Measurements from ENCODE around the gene CDH11. TPM values are rescaled to one million over a fixed set of nuclear protein-coding genes. Genes with fewer than 3 reads are reported as not detected.

The CDH11 gene
- total RNA-seq, 1 donor from 2014 or later = 94.1 TPM

GRCh38 chr16:64991001-64991400 is 130.9 kb downstream of the CDH11 start:
- TF ChIP-seq CTCF (IDR thresholded peaks at IDR 0.05) = no peak
- Histone ChIP-seq H3K27ac (no peak overlapping the region), H3K27me3 (ENCODE audit: low read depth) (no peaks in the 10 kb centered on the region), H3K4me1 (no peaks in the 10 kb centered on the region), H3K36me3 (peaks cover 22% of the 10 kb centered on the region), H3K9me3 (no peaks in the 10 kb centered on the region), H3K4me3 (no peak overlapping the region)
- intact Hi-C loops (cut with DNase I) = no loop called here
- ATAC-seq = no peak
- no peak for DNase-seq

GRCh38 chr16:64990101-64990500 is 131.8 kb downstream of the CDH11 start:
- DNase-seq = no peak
- no peak for TF ChIP-seq CTCF (IDR thresholded peaks at IDR 0.05)
- intact Hi-C loops (cut with DNase I) = no loop called here
- no peak for ATAC-seq
- H3K36me3 ChIP-seq = peaks cover 22% of the 10 kb centered on the region
- H3K4me1 ChIP-seq = no peaks in the 10 kb centered on the region
- H3K4me3 ChIP-seq = no peak overlapping the region
- no peaks in the 10 kb centered on the region for H3K9me3 ChIP-seq
- no peaks in the 10 kb centered on the region for H3K27me3 ChIP-seq (ENCODE audit: low read depth)
- H3K27ac ChIP-seq = no peak overlapping the region

- H3K4me3 ChIP-seq = no peak overlapping the region
- no peak for TF ChIP-seq CTCF (IDR thresholded peaks at IDR 0.05)
- intact Hi-C loops (cut with DNase I) = no loop called here
- H3K27ac ChIP-seq = no peak overlapping the region
- no peak for DNase-seq
- H3K27me3 ChIP-seq (ENCODE audit: low read depth) = no peaks in the 10 kb centered on the region
- peaks cover 22% of the 10 kb centered on the region for H3K36me3 ChIP-seq
- no peak for ATAC-seq
- no peaks in the 10 kb centered on the region for H3K9me3 ChIP-seq
- H3K4me1 ChIP-seq = no peaks in the 10 kb centered on the region
These were observed 132.8 kb downstream of the CDH11 start for GRCh38 chr16:64989050-64989449.

GRCh38 chr16:64983963-64984362 is 137.9 kb downstream of the CDH11 start:
- peak in 1 of 2 donors; percentile 42 for ATAC-seq
- TF ChIP-seq CTCF (IDR thresholded peaks at IDR 0.05) = peak; percentile 21
- DNase-seq = no peak
- Histone ChIP-seq H3K27me3 (ENCODE audit: low read depth) (no peaks in the 10 kb centered on the region), H3K4me3 (no peak overlapping the region), H3K36me3 (peaks cover 9% of the 10 kb centered on the region), H3K9me3 (no peaks in the 10 kb centered on the region), H3K4me1 (no peaks in the 10 kb centered on the region), H3K27ac (no peak overlapping the region)
- intact Hi-C loops (cut with DNase I) = no loop called here

GRCh38 chr16:64983231-64983630 is 138.6 kb downstream of the CDH11 start:
- Histone ChIP-seq H3K27me3 (ENCODE audit: low read depth) (no peaks in the 10 kb centered on the region), H3K36me3 (peaks cover 4% of the 10 kb centered on the region), H3K27ac (no peak overlapping the region), H3K9me3 (no peaks in the 10 kb centered on the region), H3K4me3 (no peak overlapping the region), H3K4me1 (no peaks in the 10 kb centered on the region)
- intact Hi-C loops (cut with DNase I) = no loop called here
- no peak for TF ChIP-seq CTCF (IDR thresholded peaks at IDR 0.05)
- ATAC-seq (no peak), DNase-seq (no peak)

GRCh38 chr16:64982581-64982980 is 139.3 kb downstream of the CDH11 start:
- Histone ChIP-seq H3K9me3 (no peaks in the 10 kb centered on the region), H3K4me3 (no peak overlapping the region), H3K36me3 (no peaks in the 10 kb centered on the region), H3K27me3 (ENCODE audit: low read depth) (no peaks in the 10 kb centered on the region), H3K4me1 (no peaks in the 10 kb centered on the region), H3K27ac (no peak overlapping the region)
- DNase-seq = no peak
- no peak for TF ChIP-seq CTCF (IDR thresholded peaks at IDR 0.05)
- ATAC-seq = no peak
- intact Hi-C loops (cut with DNase I) = no loop called here

Measured in lower lobe of right lung (tissue), 2 donors.